Stimulated activated CD4-positive, alpha-beta T cell treated with anti-CD3 and anti-CD28 coated beads, Interleukin-2, amount 100 ng/mL, for 24 hours (primary cell): ENCODE measurements around the gene ZNF398.

Experiments
- DNase-seq, 2 donors: peaks; one replicate each; pipeline ENCODE4 v3.0.0-alpha.2; 2020

The ZNF398 gene

GRCh38 chr7:149228831-149229471 is 81.7 kb downstream of the ZNF398 start:
- no peak for DNase-seq

DNA sequence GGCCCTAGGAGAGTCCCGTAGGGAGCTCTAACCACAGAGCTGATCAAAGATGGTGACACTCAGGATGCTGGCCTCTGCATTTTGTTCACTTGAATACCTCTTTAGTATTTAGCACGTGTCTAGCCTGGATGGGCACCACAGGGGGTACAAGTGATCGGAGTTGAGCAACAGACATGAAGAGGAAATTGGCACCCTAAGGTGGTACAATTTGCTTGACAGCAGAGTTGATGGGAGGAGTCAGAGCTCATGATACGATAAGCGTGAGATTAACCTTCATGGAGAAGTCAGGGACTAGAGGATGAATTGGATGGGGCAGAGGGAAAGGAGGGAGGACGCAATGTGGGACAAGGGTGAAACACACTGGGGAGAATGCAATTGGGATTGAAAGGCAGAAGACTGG is 82.3 kb downstream of the ZNF398 start:
- no peak for DNase-seq

DNA sequence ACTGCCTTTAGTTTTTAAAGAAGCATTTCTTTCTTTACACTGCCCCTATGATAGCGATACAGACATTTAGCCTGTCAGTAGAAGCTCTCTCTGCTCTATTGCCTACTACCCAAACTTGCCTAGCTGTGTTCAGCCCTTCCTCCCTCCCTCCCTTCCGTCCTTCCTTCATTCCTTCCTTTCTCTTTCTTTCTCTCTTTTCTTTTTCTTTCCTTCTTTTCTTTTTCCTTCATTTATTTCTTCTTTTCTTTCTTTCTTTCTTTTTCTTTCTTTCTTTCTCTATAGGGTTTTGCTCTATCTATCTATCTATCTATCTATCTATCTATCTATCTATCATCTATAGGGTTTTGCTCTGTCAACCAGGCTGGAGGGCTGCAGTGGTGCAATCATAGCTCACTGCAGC is 85.1 kb downstream of the ZNF398 start:
- DNase-seq, result no peak
